NCI-H526 (cell line): ENCODE measurements around the gene WBP1L.
"Not testable (repeated sequence)": the region's sequence is repeated elsewhere in the genome, so short reads cannot be mapped to it uniquely, and the experiment has no call there.

Source experiments
- DNase-seq, 2 experiments: peaks; one replicate each; lab custom pipeline; 2025; lab: John Stamatoyannopoulos, UW

Gene WBP1L

GRCh38 chr10:102723989-102724388 is 19.8 kb upstream of the WBP1L start:
- DNase-seq: no peak

- DNase-seq: no peak
Observed at GRCh38 chr10:102726274-102726673, 17.5 kb upstream of the WBP1L start.

- no peak for DNase-seq
Observed at GRCh38 chr10:102727037-102727818, 16.5 kb upstream of the WBP1L start.

- peak in 1 of 2 experiments; percentile 73 for DNase-seq
Observed at GRCh38 chr10:102729029-102730026, 14.4 kb upstream of the WBP1L start.

GRCh38 chr10:102731222-102731800 is 12.4 kb upstream of the WBP1L start:
- no peak for DNase-seq

- DNase-seq: no peak
Observed at GRCh38 chr10:102732661-102733060, 11.1 kb upstream of the WBP1L start.

GRCh38 chr10:102735065-102735562 is 8.6 kb upstream of the WBP1L start:
- DNase-seq: no peak

- DNase-seq: no peak
Observed at GRCh38 chr10:102738692-102739121, 5.0 kb upstream of the WBP1L start.

GRCh38 chr10:102740229-102740628 is 3.5 kb upstream of the WBP1L start:
- DNase-seq: no peak

GRCh38 chr10:102741726-102742237 is 2.0 kb upstream of the WBP1L start:
- no peak for DNase-seq

- not testable (repeated sequence) for DNase-seq
Observed at GRCh38 chr10:102742313-102742712, 1.4 kb upstream of the WBP1L start.

- DNase-seq: no peak
Observed at GRCh38 chr10:102743078-102743587, 615 bp upstream of the WBP1L start.

- DNase-seq: no peak
Observed at GRCh38 chr10:102744374-102745051, 765 bp downstream of the WBP1L start.

- DNase-seq: no peak
Observed at GRCh38 chr10:102745157-102745556, 1.4 kb downstream of the WBP1L start.

- no peak for DNase-seq
Observed at GRCh38 chr10:102752266-102752930, 8.7 kb downstream of the WBP1L start.

GRCh38 chr10:102752934-102753664 is 9.4 kb downstream of the WBP1L start:
- DNase-seq: peak in 1 of 2 experiments; percentile 6

GRCh38 chr10:102753718-102754117 is 10.0 kb downstream of the WBP1L start:
- DNase-seq: no peak

GRCh38 chr10:102757323-102757722 is 13.6 kb downstream of the WBP1L start:
- no peak for DNase-seq

- DNase-seq: no peak
Observed at GRCh38 chr10:102758240-102758932, 14.6 kb downstream of the WBP1L start.
